IPS-NIHi7 (cell line): ENCODE data around the gene TMEM132A.

ENCODE experiments used
- DNase-seq: peaks from one replicate; pipeline ENCODE4 v3.0.0; 2012; ENCODE audit warnings: mixed read lengths; ENCODE audit errors: extremely low spot score

The TMEM132A gene

GRCh38 chr11:60985991-60986915 is 62.0 kb downstream of the TMEM132A start:
- no peak for DNase-seq
